Stomach (tissue), 9 donors: ENCODE measurements around the gene BCAP29. TPM values are rescaled to one million over a fixed set of nuclear protein-coding genes. Genes with fewer than 3 reads are reported as not detected.

Experiments used
- DNase-seq, 2 donors: peaks; one replicate each; pipeline versions ENCODE4 v3.0.0 to v3.0.0-alpha.2; 2013 to 2019
- H3K27ac ChIP-seq, 5 donors: fragments of 200-600 bp in 4 of 5; sonication (generic) in 4 of 5; one replicate each; pipeline ENCODE4 v1.5.1; 2013 to 2019; ENCODE audit warnings: mild to moderate bottlenecking in 1 of 5, moderate library complexity in 1 of 5
- H3K27me3 ChIP-seq, 3 donors: fragments of 200-600 bp; sonication (generic); one replicate each; pipeline ENCODE4 v1.5.1; 2017 to 2019; ENCODE audit warnings: mixed run types in 1 of 3
- H3K36me3 ChIP-seq, 4 donors: fragments of 200-600 bp; sonication (generic); 1 replicate in 3 of 4; 2 replicates in 1 of 4; pipeline ENCODE4 v1.5.1; 2016 to 2019
- H3K4me1 ChIP-seq, 4 donors: fragments of 200-600 bp; sonication (generic); one replicate each; pipeline ENCODE4 v1.5.1; 2016 to 2019
- H3K4me3 ChIP-seq, 4 donors: fragments of 200-600 bp; sonication (generic) in 3 of 4; one replicate each; pipeline ENCODE4 v1.5.1; 2016 to 2019; ENCODE audit warnings: mild to moderate bottlenecking in 1 of 4
- H3K9me3 ChIP-seq, 4 donors: fragments of 200-600 bp; sonication (generic); one replicate each; pipeline ENCODE4 v1.5.1; 2016 to 2019
- CTCF ChIP-seq, 7 experiments: fragments of 450-650 bp in 4 of 7; fragments of 200-600 bp in 3 of 7; sonication (generic) in 3 of 7; IDR thresholded peaks; one replicate each; pipeline ENCODE4 v1.5.1; 2016 to 2019; ENCODE audit warnings: antibody characterized with exemption in 7 of 7, control low read depth in 2 of 7, mild to moderate bottlenecking in 1 of 7
- EP300 ChIP-seq: sonication (generic); formaldehyde crosslinking; IDR thresholded peaks from one replicate; pipeline ENCODE4 v1.6.1; 2017; ENCODE audit warnings: antibody characterized with exemption
- POLR2A ChIP-seq, 4 donors: fragments of 450-650 bp; IDR thresholded peaks; one replicate each; pipeline ENCODE4 v1.6.1; 2016; ENCODE audit warnings: antibody characterized with exemption in 4 of 4, control low read depth in 2 of 4, mild to moderate bottlenecking in 1 of 4, moderate library complexity in 1 of 4
- POLR2AphosphoS5 ChIP-seq, 3 donors: sonication (generic); formaldehyde crosslinking; IDR thresholded peaks; one replicate each; pipeline ENCODE4 v1.6.1; 2016; ENCODE audit warnings: antibody characterized with exemption in 3 of 3
- WGBS, 5 donors: extraction: QIAGEN DNeasy Blood & Tissue Kit in 3 of 5; methylation state at CpG; one replicate each; pipeline versions ENCODE4 v1.1.5 to v1.1.7; 2013 to 2018; 5-methylcytosine and 5-hydroxymethylcytosine counted together
- intact Hi-C: fragments of 100-400 bp; cut with DNase I; formaldehyde crosslinking; loops from one replicate; pipeline ENCODE4 v1.15.1; 2023; ENCODE audit warnings: low total_unique reads
- polyA plus RNA-seq, 3 donors: library from polyadenylated mRNA; stranded (reverse); fragments of 200-250 nt; gene quantifications; one replicate each; pipeline ENCODE4 v1.2.3, GENCODE V29; 2013
- total RNA-seq, 5 donors: library from RNA; depleted of rRNA; stranded (reverse); fragments of >200 nt; gene quantifications; one replicate each; pipeline versions ENCODE4 v1.1.0 to v1.2.3, GENCODE V29; 2014 to 2016
- donor health status: healthy with polysubstance abuse.
- donor health status: Bipolar disorder and iron deficiency.
- donor health status: healthy.

Gene BCAP29
- total and polyA plus RNA-seq, 8 donors = 26.1 to 73.1 (median 44.8) TPM

DNA sequence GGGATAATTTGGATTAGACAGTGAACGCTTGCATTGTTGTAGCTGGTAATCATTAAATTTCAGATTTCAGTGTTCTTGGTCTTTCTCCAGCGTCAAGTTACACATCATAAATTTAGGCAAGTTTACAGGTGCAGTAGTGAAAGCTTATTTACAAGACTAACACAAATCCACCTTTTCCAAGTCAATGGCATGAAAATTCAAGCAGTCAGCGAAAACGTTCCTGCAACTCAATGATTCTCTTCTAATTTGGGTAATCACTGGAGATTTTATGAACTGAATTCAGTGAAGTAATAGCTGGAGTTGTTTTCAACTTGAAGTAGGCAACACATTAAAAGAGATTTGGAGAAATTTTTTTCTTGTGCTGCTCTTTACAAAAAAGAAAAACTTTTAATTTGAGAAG lies 17.9 kb downstream of the BCAP29 start:
- intact Hi-C loops = no loop called here
- H3K9me3 ChIP-seq = no peaks in the 10 kb centered on the region
- no peak overlapping the region for H3K4me3 ChIP-seq
- TF ChIP-seq POLR2A (IDR thresholded peaks at IDR 0.05) = no peak
- TF ChIP-seq EP300 = no peak
- TF ChIP-seq CTCF (IDR thresholded peaks at IDR 0.05) = no peak
- no peak for TF ChIP-seq POLR2AphosphoS5 (IDR thresholded peaks at IDR 0.05)
- WGBS, 5 donors = 82 to 92% (median 88%) methylated on average over 4 of the region's 4 CpGs
- no peak for DNase-seq
- no peak overlapping the region for H3K27ac ChIP-seq
- H3K36me3 ChIP-seq = peaks cover 4 to 69% (median 60%) of the 10 kb centered on the region in 4 donors
- no peaks in the 10 kb centered on the region for H3K27me3 ChIP-seq
- peaks cover 0 to 14% (median 9%) of the 10 kb centered on the region in 4 donors for H3K4me1 ChIP-seq

- no peak for DNase-seq
- intact Hi-C loops = no loop called here
- Histone ChIP-seq H3K27me3 (no peaks in the 10 kb centered on the region), H3K4me1 (peaks cover 0 to 14% (median 9%) of the 10 kb centered on the region in 4 donors), H3K9me3 (no peaks in the 10 kb centered on the region), H3K36me3 (peaks cover 4 to 73% (median 63%) of the 10 kb centered on the region in 4 donors), H3K27ac (no peak overlapping the region), H3K4me3 (no peak overlapping the region)
- no peak for TF ChIP-seq POLR2A (IDR thresholded peaks at IDR 0.05)
- TF ChIP-seq CTCF (IDR thresholded peaks at IDR 0.05) = no peak
- TF ChIP-seq POLR2AphosphoS5 (IDR thresholded peaks at IDR 0.05) = no peak
- TF ChIP-seq EP300 = no peak
- WGBS, 5 donors = 95 to 100% (median 97%) methylated on average over 1 of the region's 1 CpG
Measured at GRCh38 chr7:107599262-107599661, 19.2 kb downstream of the BCAP29 start.

- TF ChIP-seq POLR2A (IDR thresholded peaks at IDR 0.05) = no peak
- no peak for TF ChIP-seq EP300
- 88 to 91% (median 90%) methylated on average over 2 of the region's 2 CpGs for WGBS, 5 donors
Measured at GRCh38 chr7:107600816-107601215, 20.8 kb downstream of the BCAP29 start.

GRCh38 chr7:107605218-107605815 lies 25.3 kb downstream of the BCAP29 start:
- Histone ChIP-seq H3K9me3 (no peaks in the 10 kb centered on the region), H3K36me3 (peaks cover 0 to 46% (median 36%) of the 10 kb centered on the region in 4 donors), H3K27ac (no peak overlapping the region), H3K4me3 (no peak overlapping the region), H3K4me1 (peaks cover 0 to 18% (median 6%) of the 10 kb centered on the region in 4 donors), H3K27me3 (no peaks in the 10 kb centered on the region)
- no peak for DNase-seq
- WGBS, 5 donors = 86 to 96% (median 86%) methylated on average over 3 of the region's 3 CpGs
- TF ChIP-seq EP300 = no peak
- TF ChIP-seq POLR2AphosphoS5 (IDR thresholded peaks at IDR 0.05) = no peak
- TF ChIP-seq POLR2A (IDR thresholded peaks at IDR 0.05) = no peak
- TF ChIP-seq CTCF (IDR thresholded peaks at IDR 0.05) = no peak
- intact Hi-C loops = no loop called here

More at GRCh38 chr7:107600816-107601215, 20.8 kb downstream of the BCAP29 start:
- Histone ChIP-seq H3K4me3 (no peak overlapping the region), H3K27ac (no peak overlapping the region), H3K36me3 (peaks cover 0 to 68% (median 54%) of the 10 kb centered on the region in 4 donors), H3K27me3 (no peaks in the 10 kb centered on the region), H3K4me1 (peaks cover 0 to 5% (median 2%) of the 10 kb centered on the region in 4 donors), H3K9me3 (no peaks in the 10 kb centered on the region)
- intact Hi-C loops = no loop called here
- no peak for DNase-seq

- no peak for DNase-seq
Measured at GRCh38 chr7:107606303-107606702, 26.3 kb downstream of the BCAP29 start.

More at GRCh38 chr7:107606303-107606702, 26.3 kb downstream of the BCAP29 start:
- Histone ChIP-seq H3K27me3 (no peaks in the 10 kb centered on the region), H3K9me3 (no peaks in the 10 kb centered on the region), H3K27ac (no peak overlapping the region), H3K36me3 (peaks cover 0 to 36% (median 26%) of the 10 kb centered on the region in 4 donors), H3K4me1 (peaks cover 0 to 20% (median 8%) of the 10 kb centered on the region in 4 donors), H3K4me3 (no peak overlapping the region)
- intact Hi-C loops = no loop called here
- no peak for TF ChIP-seq EP300
- TF ChIP-seq POLR2A (IDR thresholded peaks at IDR 0.05) = no peak
- no peak for TF ChIP-seq CTCF (IDR thresholded peaks at IDR 0.05)
- TF ChIP-seq POLR2AphosphoS5 (IDR thresholded peaks at IDR 0.05) = no peak
- 95 to 100% (median 99%) methylated on average over 1 of the region's 1 CpG for WGBS, 5 donors
